GM20000 (cell line): Measurements from ENCODE around the gene FOXG1.

Source experiments
- DNase-seq: peaks from one replicate; pipeline ENCODE4 v3.0.0; 2012; ENCODE audit warnings: low spot score
- CTCF ChIP-seq: IDR thresholded peaks from 2 replicates; pipeline ENCODE4 v1.5.1; 2012; ENCODE audit warnings: mild to moderate bottlenecking, control low read depth; ENCODE audit errors: extremely low read depth, missing control alignments

Gene FOXG1

DNA sequence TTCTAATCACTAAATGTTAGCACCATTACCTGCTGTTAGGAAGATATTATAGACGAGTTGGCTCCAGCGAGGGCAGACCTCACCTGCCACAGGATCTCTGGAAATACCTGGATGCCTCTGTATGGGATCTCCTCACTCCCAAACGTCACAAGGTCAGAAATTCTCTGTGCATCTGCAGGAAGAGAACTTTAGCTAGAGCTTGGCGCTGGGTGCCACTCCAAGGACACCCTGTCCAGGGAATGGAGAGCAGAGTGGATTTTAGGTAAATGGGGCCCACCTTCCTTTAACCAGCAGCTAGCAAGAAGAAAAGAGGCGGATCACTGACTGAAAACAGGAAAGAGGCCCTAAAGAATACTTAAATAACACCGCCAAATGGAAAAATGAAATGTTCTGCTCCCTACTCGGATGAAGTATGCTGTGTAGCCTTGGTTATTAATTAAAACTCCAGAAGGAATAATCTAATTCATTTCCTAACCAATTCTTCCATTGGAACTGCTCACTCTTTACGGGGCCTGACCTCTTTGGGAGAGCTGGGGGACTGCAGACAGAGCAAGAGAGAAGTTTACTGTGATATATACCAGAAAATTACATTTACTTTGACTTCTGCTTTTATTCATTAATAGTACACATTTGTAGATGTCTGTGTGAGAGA lies 4.2 kb upstream of the FOXG1 start:
- no peak for TF ChIP-seq CTCF
- DNase-seq: peak; percentile 16

- no peak for TF ChIP-seq CTCF
- peak; percentile 5 for DNase-seq
Observed at GRCh38 chr14:28762955-28763326, 3.6 kb upstream of the FOXG1 start.

DNA sequence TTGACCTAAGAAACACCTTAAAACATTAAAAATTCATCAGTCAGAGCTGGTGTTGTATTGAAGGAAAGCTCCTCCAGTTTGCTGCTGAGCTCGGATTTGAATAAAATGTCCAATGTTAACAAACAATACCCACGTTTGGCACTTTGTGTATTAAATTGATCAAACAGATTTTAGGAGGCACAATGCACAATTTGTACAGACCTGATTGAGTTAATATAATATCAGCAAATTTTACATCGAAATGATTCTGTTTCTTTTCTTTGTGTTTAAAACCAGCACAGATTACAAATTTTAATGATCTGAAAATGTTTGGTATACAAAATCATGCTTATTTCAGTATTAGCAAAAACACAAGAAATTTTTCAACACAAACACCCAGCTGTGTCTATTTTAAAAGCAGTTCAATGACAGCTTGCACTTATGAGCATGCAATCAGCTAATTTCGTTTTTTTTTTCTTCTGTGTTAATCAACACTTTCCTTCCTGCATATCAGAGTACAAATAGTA lies 2.8 kb upstream of the FOXG1 start:
- no peak for DNase-seq
- no peak for TF ChIP-seq CTCF

DNA sequence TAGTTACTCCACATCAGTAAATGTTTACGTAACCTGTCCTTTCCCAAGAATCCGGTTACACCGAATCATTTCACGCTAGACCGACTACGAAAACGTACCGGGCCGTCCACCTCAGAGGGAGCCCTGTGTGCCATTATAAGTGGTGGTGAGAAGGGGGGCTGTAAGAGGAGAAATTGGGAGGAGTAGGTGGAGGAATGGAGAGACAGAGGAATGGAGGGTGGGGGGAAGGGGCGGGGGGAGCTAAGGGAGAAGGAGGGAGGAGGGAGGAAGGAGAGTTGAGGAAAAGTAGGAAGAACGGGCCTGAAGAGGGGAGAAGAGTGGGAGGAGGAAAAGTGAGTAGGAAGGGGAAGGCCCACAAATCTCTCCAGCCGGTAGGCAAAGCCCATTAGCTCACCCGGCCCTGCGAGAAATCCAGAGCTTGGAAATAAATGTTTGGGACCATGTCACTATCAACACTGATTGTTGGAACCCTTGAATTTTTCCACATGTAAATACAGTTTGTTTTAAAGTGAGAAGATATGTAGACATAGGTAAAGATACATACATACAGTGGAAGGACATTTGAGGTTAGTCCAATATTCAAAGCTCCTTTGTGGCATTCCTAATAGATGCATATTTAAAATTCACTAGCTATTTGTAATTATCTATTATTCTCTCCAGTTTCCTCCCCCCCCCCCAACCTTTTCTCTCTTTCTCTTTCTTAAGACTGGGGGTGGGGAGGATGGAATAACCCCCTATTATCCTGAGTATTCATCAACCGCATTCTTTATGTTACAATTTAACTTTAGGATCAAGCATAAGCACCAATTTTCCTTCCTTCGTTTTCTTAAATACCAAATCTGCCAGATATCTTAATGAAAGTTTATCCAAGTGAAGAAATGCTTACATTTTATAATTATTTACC lies 2.1 kb upstream of the FOXG1 start:
- no peak for DNase-seq
- TF ChIP-seq CTCF: no peak

DNA sequence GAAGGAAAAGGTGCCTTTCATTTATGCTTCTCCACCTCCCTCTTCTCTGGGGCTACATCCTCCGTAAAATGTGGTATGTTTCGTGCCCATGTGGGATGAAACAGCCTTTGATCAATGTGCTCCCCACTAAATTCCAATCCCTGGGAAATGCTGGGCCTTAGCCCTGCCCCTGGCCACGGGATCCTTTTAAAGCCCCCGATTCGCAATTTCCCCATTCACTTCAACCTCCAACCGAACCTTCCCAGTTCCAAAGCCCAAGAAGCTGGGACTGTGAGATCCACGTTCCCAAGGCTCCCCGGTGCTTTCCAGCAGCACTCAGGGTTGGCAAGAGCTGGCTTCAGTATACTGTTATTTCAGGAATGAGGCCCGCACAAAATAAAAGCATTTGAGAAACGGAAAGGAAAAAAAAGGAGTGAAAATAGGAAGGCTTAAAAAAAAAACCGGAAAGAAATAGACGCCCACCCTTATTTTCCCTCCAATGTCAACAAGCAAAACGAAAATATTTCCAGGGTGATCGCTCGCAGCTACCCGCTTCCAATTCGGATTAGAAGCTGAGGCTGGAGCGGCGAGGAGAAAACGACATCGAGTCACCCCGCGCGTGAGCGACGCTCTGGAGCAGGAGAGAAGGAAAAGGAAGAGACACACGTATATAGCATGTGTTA lies 1.3 kb upstream of the FOXG1 start:
- no peak for TF ChIP-seq CTCF
- DNase-seq: no peak

DNA sequence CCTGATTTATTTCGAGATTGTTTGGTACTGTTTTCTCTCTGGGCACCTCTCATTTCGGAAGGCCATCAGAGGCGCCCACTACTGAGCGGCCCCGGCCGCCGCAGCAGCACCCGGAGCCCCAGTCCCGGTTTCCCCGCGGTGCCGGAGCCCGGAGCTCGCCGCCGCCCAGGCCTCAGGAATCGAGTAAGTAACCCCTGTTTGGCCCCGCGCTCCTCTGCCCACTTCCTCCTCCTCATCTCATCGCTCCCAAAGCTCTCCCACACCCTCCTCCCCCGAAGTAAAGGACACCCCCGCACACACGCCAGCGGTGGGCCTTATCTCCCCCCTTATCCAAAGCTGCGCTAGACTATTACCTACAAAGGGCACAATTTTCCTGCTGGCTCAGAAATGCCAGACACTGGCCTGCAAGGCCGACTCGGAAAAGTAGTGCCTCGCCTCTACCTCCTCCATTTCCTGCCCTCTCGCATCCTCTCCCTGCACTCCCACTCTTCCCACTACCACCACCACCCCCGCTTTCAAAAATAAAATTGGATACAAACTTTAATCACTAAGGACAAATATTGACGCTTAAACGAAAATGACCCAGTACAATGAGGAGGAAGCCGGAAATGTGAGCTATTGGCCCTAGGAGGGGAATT lies 637 bp upstream of the FOXG1 start:
- DNase-seq: no peak
- TF ChIP-seq CTCF: no peak
